Measurements from ENCODE around the gene METTL8.

Gene METTL8

GRCh38 chr2:171405546-171405945 lies 28.2 kb downstream of the METTL8 start:
- H3K9me2 ChIP-seq (replicated peaks; ENCODE audit: insufficient read depth, low read length) = no peaks in the 10 kb centered on the region
- H3K36me3 ChIP-seq (replicated peaks; ENCODE audit: insufficient read depth, low read length) = no peaks in the 10 kb centered on the region
- H3K4me2 ChIP-seq (ENCODE audit: low read depth, low read length) = peak overlapping the region; percentile 42
- H3K79me2 ChIP-seq (ENCODE audit: low read length) = peaks cover 3% of the 10 kb centered on the region; the same call in 1 of the 2 replicates
- no peaks in the 10 kb centered on the region for H3K27me3 ChIP-seq (replicated peaks; ENCODE audit: insufficient read depth, low read length)
- peaks cover 33% of the 10 kb centered on the region for H3K4me1 ChIP-seq (ENCODE audit: low read length)
- no peak overlapping the region for H3K4me3 ChIP-seq (ENCODE audit: low read length)
- peak; percentile 68 for DNase-seq
- peaks cover 29% of the 10 kb centered on the region for H3F3A ChIP-seq (ENCODE audit: insufficient read depth, low read length)
- peak overlapping the region; percentile 78 for H3K27ac ChIP-seq (ENCODE audit: low read length)
- H3K9ac ChIP-seq (ENCODE audit: low read length) = 0 out of 2 replicates have a peak overlapping the region, but pooled peaks have one; percentile 11
- TF ChIP-seq, protein P1, sequence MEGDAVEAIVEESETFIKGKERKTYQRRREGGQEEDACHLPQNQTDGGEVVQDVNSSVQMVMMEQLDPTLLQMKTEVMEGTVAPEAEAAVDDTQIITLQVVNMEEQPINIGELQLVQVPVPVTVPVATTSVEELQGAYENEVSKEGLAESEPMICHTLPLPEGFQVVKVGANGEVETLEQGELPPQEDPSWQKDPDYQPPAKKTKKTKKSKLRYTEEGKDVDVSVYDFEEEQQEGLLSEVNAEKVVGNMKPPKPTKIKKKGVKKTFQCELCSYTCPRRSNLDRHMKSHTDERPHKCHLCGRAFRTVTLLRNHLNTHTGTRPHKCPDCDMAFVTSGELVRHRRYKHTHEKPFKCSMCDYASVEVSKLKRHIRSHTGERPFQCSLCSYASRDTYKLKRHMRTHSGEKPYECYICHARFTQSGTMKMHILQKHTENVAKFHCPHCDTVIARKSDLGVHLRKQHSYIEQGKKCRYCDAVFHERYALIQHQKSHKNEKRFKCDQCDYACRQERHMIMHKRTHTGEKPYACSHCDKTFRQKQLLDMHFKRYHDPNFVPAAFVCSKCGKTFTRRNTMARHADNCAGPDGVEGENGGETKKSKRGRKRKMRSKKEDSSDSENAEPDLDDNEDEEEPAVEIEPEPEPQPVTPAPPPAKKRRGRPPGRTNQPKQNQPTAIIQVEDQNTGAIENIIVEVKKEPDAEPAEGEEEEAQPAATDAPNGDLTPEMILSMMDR (IDR thresholded peaks at IDR 0.05; ENCODE audit: low read length) = no peak
- TF ChIP-seq EZH2phosphoT487 (IDR thresholded peaks at IDR 0.05; ENCODE audit: low read length) = no peak
- no peak for TF ChIP-seq EZH2 (optimal IDR thresholded peaks at IDR 0.05; ENCODE audit: low read depth, low read length)
- no peaks in the 10 kb centered on the region for H4K20me1 ChIP-seq (ENCODE audit: insufficient read depth, low read length)
- no peaks in the 10 kb centered on the region for H3K9me3 ChIP-seq (replicated peaks; ENCODE audit: insufficient read depth, low read length)
- H2AFZ ChIP-seq (ENCODE audit: low read length) = peak overlapping the region; percentile 2; the same call in 1 of the 2 replicates

DNA sequence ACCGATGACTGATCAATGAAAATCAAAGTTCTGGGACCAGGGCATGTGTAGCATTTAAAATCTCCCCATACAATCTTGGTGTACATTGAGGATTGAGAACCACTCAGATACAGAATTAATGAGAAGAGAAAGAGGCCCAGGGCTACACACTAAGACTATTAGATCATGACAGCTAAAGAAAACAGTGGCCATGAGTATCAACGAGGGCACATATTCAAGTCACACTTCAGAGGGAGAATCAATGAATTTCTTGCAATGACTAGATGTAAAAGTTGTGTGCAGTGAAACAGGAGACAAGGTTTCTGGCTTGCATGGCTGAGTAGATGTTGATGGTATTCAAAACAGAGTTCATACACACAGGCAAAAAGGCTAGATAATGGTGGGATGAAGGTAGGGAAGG lies 29.1 kb downstream of the METTL8 start:
- 0 out of 2 replicates have a peak overlapping the region, but pooled peaks have one; percentile 2 for H2AFZ ChIP-seq (ENCODE audit: low read length)
- peaks cover 29% of the 10 kb centered on the region for H3F3A ChIP-seq (ENCODE audit: insufficient read depth, low read length)
- peaks cover 33% of the 10 kb centered on the region for H3K4me1 ChIP-seq (ENCODE audit: low read length)
- no peaks in the 10 kb centered on the region for H3K9me2 ChIP-seq (replicated peaks; ENCODE audit: insufficient read depth, low read length)
- peak overlapping the region; percentile 78; the same call in 1 of the 2 replicates for H3K27ac ChIP-seq (ENCODE audit: low read length)
- H3K4me2 ChIP-seq (ENCODE audit: low read depth, low read length) = peak overlapping the region; percentile 42; the same call in 1 of the 2 replicates
- no peaks in the 10 kb centered on the region for H3K36me3 ChIP-seq (replicated peaks; ENCODE audit: insufficient read depth, low read length)
- DNase-seq = no peak
- no peaks in the 10 kb centered on the region for H4K20me1 ChIP-seq (ENCODE audit: insufficient read depth, low read length)
- H3K9me3 ChIP-seq (replicated peaks; ENCODE audit: insufficient read depth, low read length) = no peaks in the 10 kb centered on the region
- no peak overlapping the region for H3K4me3 ChIP-seq (ENCODE audit: low read length)
- no peak for TF ChIP-seq EZH2phosphoT487 (IDR thresholded peaks at IDR 0.05; ENCODE audit: low read length)
- TF ChIP-seq, protein P1 (IDR thresholded peaks at IDR 0.05; ENCODE audit: low read length) = no peak
- no peak for TF ChIP-seq EZH2 (optimal IDR thresholded peaks at IDR 0.05; ENCODE audit: low read depth, low read length)
- H3K9ac ChIP-seq (ENCODE audit: low read length) = no peak overlapping the region
- H3K27me3 ChIP-seq (replicated peaks; ENCODE audit: insufficient read depth, low read length) = no peaks in the 10 kb centered on the region
- peaks cover 3% of the 10 kb centered on the region; the same call in 1 of the 2 replicates for H3K79me2 ChIP-seq (ENCODE audit: low read length)

DNA sequence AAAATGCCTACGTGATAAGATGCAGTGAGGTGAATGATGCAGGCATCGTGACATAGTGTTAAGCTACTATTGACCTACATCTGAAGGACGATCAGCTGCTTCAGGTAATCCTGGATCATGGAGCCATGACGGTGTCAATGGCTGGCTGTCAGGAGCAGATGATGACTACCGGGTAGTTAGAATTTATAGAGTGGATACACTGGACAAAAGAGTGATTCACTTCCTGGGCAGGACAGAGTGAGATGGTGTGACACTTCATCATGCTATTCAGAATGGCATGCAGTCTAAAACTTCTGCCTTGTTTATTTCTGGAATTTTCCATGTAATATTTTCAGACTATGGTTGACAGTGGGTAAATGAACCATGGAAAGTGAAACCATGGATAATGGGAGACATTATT lies 29.5 kb downstream of the METTL8 start:
- H3K27ac ChIP-seq (ENCODE audit: low read length) = no peak overlapping the region
- H4K20me1 ChIP-seq (ENCODE audit: insufficient read depth, low read length) = no peaks in the 10 kb centered on the region
- no peaks in the 10 kb centered on the region for H3K9me3 ChIP-seq (replicated peaks; ENCODE audit: insufficient read depth, low read length)
- H3K79me2 ChIP-seq (ENCODE audit: low read length) = peaks cover 3% of the 10 kb centered on the region; the same call in 1 of the 2 replicates
- H2AFZ ChIP-seq (ENCODE audit: low read length) = no peak overlapping the region
- H3K4me1 ChIP-seq (ENCODE audit: low read length) = peaks cover 36% of the 10 kb centered on the region
- H3K4me2 ChIP-seq (ENCODE audit: low read depth, low read length) = no peak overlapping the region
- H3K27me3 ChIP-seq (replicated peaks; ENCODE audit: insufficient read depth, low read length) = no peaks in the 10 kb centered on the region
- no peaks in the 10 kb centered on the region for H3K36me3 ChIP-seq (replicated peaks; ENCODE audit: insufficient read depth, low read length)
- no peak overlapping the region for H3K4me3 ChIP-seq (ENCODE audit: low read length)
- H3F3A ChIP-seq (ENCODE audit: insufficient read depth, low read length) = peaks cover 29% of the 10 kb centered on the region
- TF ChIP-seq EZH2 (optimal IDR thresholded peaks at IDR 0.05; ENCODE audit: low read depth, low read length) (no peak), EZH2phosphoT487 (IDR thresholded peaks at IDR 0.05; ENCODE audit: low read length) (no peak)
- TF ChIP-seq, protein P1 (IDR thresholded peaks at IDR 0.05; ENCODE audit: low read length) = no peak
- H3K9ac ChIP-seq (ENCODE audit: low read length) = no peak overlapping the region
- DNase-seq = no peak
- H3K9me2 ChIP-seq (replicated peaks; ENCODE audit: insufficient read depth, low read length) = no peaks in the 10 kb centered on the region

Data from MM.1S (cell line).